Measurements from ENCODE around the gene PGLYRP2.

The PGLYRP2 gene

GRCh38 chr19:15456441-15456840 lies 22.9 kb downstream of the PGLYRP2 start:
- H3K4me3 ChIP-seq (ENCODE audit: control insufficient read depth, low read depth, low read length), result no peak overlapping the region
- no peak for TF ChIP-seq CTCF (IDR thresholded peaks at IDR 0.05; ENCODE audit: control insufficient read depth, insufficient read depth, low read depth, low read length, missing control alignments)

GRCh38 chr19:15455996-15456395 lies 23.3 kb downstream of the PGLYRP2 start:
- no peak for TF ChIP-seq CTCF (IDR thresholded peaks at IDR 0.05; ENCODE audit: control insufficient read depth, insufficient read depth, low read depth, low read length, missing control alignments)
- DNase-seq (ENCODE audit: low read depth), result no peak
- H3K4me3 ChIP-seq (ENCODE audit: control insufficient read depth, low read depth, low read length), result no peak overlapping the region

More at GRCh38 chr19:15456441-15456840, 22.9 kb downstream of the PGLYRP2 start:
- DNase-seq (ENCODE audit: low read depth), result no peak

GRCh38 chr19:15453906-15454860 lies 25.1 kb downstream of the PGLYRP2 start:
- TF ChIP-seq CTCF (IDR thresholded peaks at IDR 0.05; ENCODE audit: control insufficient read depth, insufficient read depth, low read depth, low read length, missing control alignments), result peak; percentile 28
- DNase-seq (ENCODE audit: low read depth), result no peak
- no peak overlapping the region for H3K4me3 ChIP-seq (ENCODE audit: control insufficient read depth, low read depth, low read length)

GRCh38 chr19:15453091-15453578 lies 26.2 kb downstream of the PGLYRP2 start:
- peak overlapping the region; percentile 37 for H3K4me3 ChIP-seq (ENCODE audit: control insufficient read depth, low read depth, low read length)
- DNase-seq (ENCODE audit: low read depth), result no peak

GRCh38 chr19:15452111-15453047 lies 26.9 kb downstream of the PGLYRP2 start:
- no peak for TF ChIP-seq CTCF (IDR thresholded peaks at IDR 0.05; ENCODE audit: control insufficient read depth, insufficient read depth, low read depth, low read length, missing control alignments)
- H3K4me3 ChIP-seq (ENCODE audit: control insufficient read depth, low read depth, low read length), result peak overlapping the region; percentile 37
- DNase-seq (ENCODE audit: low read depth), result no peak

More at GRCh38 chr19:15453091-15453578, 26.2 kb downstream of the PGLYRP2 start:
- peak; percentile 17 for TF ChIP-seq CTCF (IDR thresholded peaks at IDR 0.05; ENCODE audit: control insufficient read depth, insufficient read depth, low read depth, low read length, missing control alignments)

GRCh38 chr19:15450528-15450890 lies 28.8 kb downstream of the PGLYRP2 start:
- DNase-seq (ENCODE audit: low read depth), result no peak
- no peak overlapping the region for H3K4me3 ChIP-seq (ENCODE audit: control insufficient read depth, low read depth, low read length)
- no peak for TF ChIP-seq CTCF (IDR thresholded peaks at IDR 0.05; ENCODE audit: control insufficient read depth, insufficient read depth, low read depth, low read length, missing control alignments)
